ENCODE data around the gene DDB1.

DNA sequence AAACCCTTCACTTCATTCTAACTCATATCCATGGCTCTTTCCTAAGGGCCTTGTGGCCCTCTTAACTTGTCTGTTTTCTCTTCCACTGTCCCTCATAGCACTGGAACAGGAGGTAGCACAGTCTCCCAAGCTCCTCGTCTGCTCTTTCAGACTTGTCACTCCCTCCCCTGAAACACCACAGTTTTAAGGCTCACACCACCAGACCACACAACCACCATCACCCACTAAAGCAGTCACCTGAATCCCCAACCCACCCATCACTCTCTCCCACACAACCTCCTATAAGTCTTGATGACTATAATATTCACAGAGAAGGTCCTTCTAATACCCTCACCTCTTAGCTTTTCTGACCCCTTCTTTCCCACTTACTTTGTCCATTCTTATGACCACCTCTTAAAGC is 26.7 kb downstream of the DDB1 start:
- no peak for TF ChIP-seq TAF1 (IDR thresholded peaks at IDR 0.05; ENCODE audit: low read depth, low read length)
- TF ChIP-seq SPI1 (IDR thresholded peaks at IDR 0.05; ENCODE audit: low read depth, low read length), result no peak
